Liver (tissue), 3 donors: Measurements from ENCODE around the gene LINGO4.

ENCODE experiments used
- ATF3 ChIP-seq: IDR thresholded peaks from 2 replicates; pipeline ENCODE4 v1.6.1; 2016; ENCODE audit warnings: antibody characterized with exemption
- CTCF ChIP-seq: fragments of 150-350 bp; IDR thresholded peaks from 2 replicates; pipeline ENCODE4 v1.5.1; 2017; ENCODE audit warnings: improper control_type of control experiment, low read depth, low read length; ENCODE audit not compliant: missing input control
- JUND ChIP-seq, 2 donors: IDR thresholded peaks; 2 replicates each; pipeline ENCODE4 v1.6.1; 2016; ENCODE audit warnings: antibody characterized with exemption in 2 of 2
- MAX ChIP-seq: IDR thresholded peaks from 2 replicates; pipeline ENCODE4 v1.6.1; 2016; ENCODE audit warnings: antibody characterized with exemption
- NR2F2 ChIP-seq: IDR thresholded peaks from 2 replicates; pipeline ENCODE4 v1.6.1; 2016; ENCODE audit warnings: antibody characterized with exemption
- RAD21 ChIP-seq, 2 donors: IDR thresholded peaks; 2 replicates each; pipeline ENCODE4 v1.6.1; 2016; ENCODE audit warnings: antibody characterized with exemption in 2 of 2, mild to moderate bottlenecking in 2 of 2
- RXRA ChIP-seq, 2 donors: IDR thresholded peaks; 2 replicates each; pipeline ENCODE4 v1.6.1; 2017 to 2018; ENCODE audit warnings: antibody characterized with exemption in 2 of 2, mild to moderate bottlenecking in 1 of 2
- TAF1 ChIP-seq: conservative IDR thresholded peaks from 2 replicates; pipeline ENCODE4 v1.6.1; 2016; ENCODE audit warnings: antibody characterized with exemption, mild to moderate bottlenecking
- ZBTB33 ChIP-seq: IDR thresholded peaks from 2 replicates; pipeline ENCODE4 v1.6.1; 2016; ENCODE audit warnings: antibody characterized with exemption
- donor health status: healthy.
- donor health status: healthy.

GRCh38 chr1:151852733-151853132 is 47.5 kb upstream of the LINGO4 start:
- no peak for TF ChIP-seq RXRA (IDR thresholded peaks at IDR 0.05)
- no peak for TF ChIP-seq ATF3
- no peak for TF ChIP-seq CTCF
- no peak for TF ChIP-seq NR2F2
- TF ChIP-seq JUND (IDR thresholded peaks at IDR 0.05) = no peak
- TF ChIP-seq ZBTB33 = no peak
- TF ChIP-seq MAX = no peak
- TF ChIP-seq TAF1 = no peak
- TF ChIP-seq RAD21 (IDR thresholded peaks at IDR 0.05) = no peak
